Mammary epithelial cell (primary cell): Measurements from ENCODE around the gene KEAP1.

ENCODE experiments used
- EZH2 ChIP-seq: IDR thresholded peaks from 2 replicates; pipeline ENCODE4 v1.6.1; 2012; ENCODE audit warnings: low read length, inconsistent platforms, borderline replicate concordance
- TF ChIP-seq, protein P1 (sequence below), 2 donors: IDR thresholded peaks in 1 of 2; conservative IDR thresholded peaks in 1 of 2; 2 replicates each; pipeline ENCODE4 v1.5.1; 2011 to 2012; ENCODE audit warnings: inconsistent platforms in 2 of 2, low read length in 2 of 2, mild to moderate bottlenecking in 2 of 2, control low read depth in 1 of 2, low read depth in 1 of 2; ENCODE audit not compliant: insufficient read depth in 1 of 2; ENCODE audit errors: extremely low read depth in 1 of 2

- TF ChIP-seq, protein P1, sequence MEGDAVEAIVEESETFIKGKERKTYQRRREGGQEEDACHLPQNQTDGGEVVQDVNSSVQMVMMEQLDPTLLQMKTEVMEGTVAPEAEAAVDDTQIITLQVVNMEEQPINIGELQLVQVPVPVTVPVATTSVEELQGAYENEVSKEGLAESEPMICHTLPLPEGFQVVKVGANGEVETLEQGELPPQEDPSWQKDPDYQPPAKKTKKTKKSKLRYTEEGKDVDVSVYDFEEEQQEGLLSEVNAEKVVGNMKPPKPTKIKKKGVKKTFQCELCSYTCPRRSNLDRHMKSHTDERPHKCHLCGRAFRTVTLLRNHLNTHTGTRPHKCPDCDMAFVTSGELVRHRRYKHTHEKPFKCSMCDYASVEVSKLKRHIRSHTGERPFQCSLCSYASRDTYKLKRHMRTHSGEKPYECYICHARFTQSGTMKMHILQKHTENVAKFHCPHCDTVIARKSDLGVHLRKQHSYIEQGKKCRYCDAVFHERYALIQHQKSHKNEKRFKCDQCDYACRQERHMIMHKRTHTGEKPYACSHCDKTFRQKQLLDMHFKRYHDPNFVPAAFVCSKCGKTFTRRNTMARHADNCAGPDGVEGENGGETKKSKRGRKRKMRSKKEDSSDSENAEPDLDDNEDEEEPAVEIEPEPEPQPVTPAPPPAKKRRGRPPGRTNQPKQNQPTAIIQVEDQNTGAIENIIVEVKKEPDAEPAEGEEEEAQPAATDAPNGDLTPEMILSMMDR (conservative IDR thresholded peaks at IDR 0.05 in 1 of 2, IDR thresholded peaks at IDR 0.05 in 1 of 2; ENCODE audit: extremely low read depth in 1 of 2, insufficient read depth in 1 of 2, low read depth in 1 of 2, low read length in 2 of 2): no peak
- TF ChIP-seq EZH2: no peak
Observed at GRCh38 chr19:10439588-10439987, 63.6 kb downstream of the KEAP1 start.
